ENCODE data around the gene CEP112.
A peak's percentile ranks its signal among the peaks of the same experiment; 100 is the strongest.

CEP112 gene

DNA sequence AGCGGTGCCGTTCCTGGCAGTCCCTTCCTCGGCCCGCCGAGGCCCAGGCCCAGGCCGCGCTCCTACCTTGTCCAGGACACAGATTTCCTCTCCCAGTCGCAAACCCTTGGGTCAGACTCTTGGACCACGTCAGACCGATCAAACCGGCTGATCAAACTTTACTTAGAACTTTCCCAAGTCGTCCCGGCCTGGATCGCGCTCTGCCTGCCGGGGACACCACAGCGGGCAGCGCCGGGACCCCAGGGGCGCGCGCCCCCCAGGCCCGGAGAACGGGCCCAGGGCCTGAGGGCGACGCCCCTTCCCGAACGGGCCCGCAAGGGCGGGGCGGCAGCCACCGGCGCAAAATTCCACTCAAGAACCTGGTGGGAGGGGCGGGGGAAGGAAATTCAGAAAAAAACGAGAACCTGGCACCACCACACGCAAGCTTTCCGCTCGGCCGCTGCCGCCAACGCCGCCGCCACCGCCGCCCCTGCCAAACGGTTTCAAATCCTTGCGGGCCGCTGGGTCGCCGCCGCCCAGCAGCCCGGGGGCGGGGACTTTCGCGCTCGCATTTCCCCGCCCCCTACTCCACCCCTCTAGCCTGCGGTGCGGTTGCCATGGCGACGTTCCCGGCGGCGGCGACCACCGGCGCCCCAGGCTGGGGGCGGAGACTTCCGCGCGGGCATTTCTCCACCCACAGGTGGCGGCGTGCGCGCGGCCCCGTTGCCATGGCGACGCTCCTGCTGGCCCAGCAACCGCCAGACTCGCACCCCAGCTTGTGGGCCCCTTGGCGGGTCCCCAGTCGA is at the start of gene CEP112:
CEP112 (minus strand) TSS at position 541 of the 785 bp plus-strand sequence.
- peak; percentile 83 to 84 for DNase-seq

DNA sequence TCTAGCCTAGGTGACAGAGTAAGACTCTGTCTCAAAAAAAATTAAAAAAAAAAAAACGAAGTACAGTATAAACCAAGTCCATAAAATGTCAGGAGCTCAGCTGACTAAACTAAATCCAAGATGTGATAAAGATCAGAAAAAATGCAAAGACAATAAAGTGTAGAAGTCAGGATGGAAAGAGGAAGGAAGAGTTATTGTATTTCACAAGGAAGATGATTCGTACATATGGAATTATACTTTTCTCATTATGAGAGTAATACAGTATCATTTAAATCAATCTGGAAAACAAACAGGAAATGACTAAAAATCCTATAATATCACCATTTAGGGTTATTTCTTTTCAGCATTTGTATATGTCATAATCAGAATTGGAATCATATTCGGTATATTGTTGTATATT is 48.7 kb upstream of the CEP112 start:
- DNase-seq: no peak

DNA sequence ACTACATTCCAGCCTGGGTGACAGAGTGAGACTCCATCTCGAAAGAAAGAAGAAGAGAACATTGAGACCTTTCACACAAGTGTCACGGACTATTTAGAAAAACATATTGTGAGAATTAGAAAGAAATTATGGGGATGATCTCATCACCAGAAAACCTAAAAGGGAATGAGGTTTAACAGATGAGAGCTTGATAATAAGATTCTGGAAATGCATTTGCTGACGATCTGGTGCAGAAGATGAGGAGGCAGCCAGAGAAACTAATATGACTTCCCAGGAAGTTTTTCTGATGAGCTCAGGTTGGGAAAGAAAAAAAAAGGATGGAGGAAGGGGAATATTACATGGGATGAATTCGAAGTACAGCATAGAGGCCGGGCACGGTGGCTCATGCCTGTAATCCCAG is 48.1 kb upstream of the CEP112 start:
- no peak for DNase-seq

DNA sequence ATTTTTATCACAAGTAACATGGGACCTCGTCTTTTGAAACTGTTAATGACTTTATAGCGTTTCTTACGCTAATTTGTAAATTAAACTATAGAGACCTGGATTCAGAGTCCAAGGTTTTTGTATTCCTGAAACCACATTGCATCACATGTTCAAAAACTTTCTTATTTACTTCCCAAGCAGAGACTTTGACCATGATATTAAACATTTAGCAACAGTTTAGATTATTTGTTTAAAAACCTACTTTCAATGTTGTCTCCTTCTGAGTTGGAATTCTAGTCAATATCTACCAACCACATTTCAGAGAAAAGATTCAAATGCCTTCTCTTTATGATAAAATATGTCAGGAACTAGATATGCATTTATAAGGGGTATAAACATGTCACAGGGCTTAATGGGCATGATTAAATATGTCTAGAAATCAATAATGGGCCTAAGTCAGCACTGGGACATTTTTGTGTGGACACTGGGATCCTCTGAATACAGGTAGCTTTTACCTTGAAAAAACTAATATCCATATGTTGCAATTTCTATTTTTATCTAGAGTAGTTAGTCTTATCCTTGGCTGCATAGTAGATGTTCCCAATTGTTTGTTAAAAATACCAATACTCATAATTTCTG is 43.6 kb upstream of the CEP112 start:
- no peak for DNase-seq

DNA sequence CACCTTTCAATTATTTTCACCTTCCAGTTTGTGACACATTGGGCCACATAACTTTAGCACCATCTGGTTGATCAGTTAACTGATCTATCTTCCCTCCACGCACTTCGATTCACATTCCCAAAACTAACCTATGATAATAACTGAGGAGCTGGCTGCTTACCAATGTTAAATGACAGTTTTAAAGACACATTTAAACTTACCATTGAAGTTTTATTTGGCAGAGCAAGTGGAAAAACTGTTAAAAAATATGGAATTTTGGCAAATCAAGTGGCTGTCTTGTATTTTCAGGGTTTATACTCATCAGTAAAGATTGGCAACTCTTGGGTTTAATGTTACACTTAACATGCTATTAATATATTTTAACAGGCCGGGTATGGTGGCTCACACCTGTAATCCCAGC is 42.7 kb upstream of the CEP112 start:
- no peak for DNase-seq

DNA sequence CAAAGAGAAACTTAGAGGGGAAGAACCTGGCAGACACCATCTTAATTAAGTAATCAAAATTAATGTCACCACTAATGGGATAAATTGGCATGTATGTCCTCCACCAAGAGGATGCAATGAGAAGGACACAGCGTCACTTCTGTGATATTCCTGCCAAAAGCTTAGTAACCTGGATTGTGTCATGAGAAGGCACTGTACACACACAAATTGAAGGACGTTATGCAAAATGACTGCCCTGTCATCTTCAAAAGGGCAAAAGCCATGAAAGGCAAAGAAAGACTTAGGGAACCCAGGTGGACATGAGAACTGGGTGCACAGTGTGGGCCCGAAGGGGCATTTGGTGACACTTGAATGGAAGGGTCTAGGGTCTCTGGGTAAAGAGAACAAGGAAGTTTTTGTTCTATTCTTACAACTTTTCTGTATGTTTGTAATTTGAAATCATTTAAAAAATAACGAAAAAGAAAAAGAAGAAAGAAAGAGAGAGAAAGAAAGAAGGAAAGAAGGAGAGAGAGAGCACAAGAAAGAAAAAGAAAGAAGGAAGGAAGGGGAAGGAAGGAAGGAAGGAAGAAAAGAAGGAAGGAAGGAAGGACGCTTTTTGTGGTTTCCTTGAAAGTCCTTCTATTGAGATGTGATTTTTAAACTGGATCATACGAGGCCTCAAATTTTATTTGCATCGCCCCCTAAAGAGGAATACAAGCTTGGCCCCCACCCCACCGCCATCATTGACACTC is 41.3 kb upstream of the CEP112 start:
- no peak for DNase-seq

DNA sequence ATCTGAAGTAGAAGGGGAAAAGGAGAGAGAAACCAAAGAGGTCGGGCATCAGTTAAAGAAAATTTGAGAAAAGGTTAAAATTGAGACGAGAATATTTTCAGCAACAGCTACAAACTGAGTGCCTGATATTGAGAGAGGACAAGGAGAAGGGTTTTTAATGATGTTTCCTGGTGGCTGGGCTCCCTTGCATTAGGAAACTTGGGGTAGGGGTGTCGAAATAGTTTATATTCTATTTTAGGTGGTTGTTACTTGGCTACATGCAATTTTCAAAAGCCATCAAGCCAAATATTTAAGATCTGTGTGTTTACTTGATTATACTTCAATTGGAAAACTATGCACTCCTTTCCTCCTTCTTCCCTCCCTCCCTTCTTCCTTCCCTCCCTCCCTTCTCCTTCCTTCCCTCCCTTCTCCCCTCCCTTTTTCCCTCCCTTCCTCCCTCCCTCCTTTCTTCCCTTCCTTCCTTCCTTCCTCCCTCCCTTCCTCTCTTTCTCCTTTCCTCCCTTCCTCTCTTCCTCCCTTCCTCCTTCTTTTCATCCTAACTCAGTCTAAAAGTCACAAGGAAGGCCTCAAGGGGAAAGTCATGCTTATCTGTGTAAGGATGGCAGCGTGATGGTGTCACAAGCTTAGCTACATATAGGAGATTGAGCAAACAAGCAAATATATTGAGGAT is 39.1 kb upstream of the CEP112 start:
- DNase-seq: no peak

DNA sequence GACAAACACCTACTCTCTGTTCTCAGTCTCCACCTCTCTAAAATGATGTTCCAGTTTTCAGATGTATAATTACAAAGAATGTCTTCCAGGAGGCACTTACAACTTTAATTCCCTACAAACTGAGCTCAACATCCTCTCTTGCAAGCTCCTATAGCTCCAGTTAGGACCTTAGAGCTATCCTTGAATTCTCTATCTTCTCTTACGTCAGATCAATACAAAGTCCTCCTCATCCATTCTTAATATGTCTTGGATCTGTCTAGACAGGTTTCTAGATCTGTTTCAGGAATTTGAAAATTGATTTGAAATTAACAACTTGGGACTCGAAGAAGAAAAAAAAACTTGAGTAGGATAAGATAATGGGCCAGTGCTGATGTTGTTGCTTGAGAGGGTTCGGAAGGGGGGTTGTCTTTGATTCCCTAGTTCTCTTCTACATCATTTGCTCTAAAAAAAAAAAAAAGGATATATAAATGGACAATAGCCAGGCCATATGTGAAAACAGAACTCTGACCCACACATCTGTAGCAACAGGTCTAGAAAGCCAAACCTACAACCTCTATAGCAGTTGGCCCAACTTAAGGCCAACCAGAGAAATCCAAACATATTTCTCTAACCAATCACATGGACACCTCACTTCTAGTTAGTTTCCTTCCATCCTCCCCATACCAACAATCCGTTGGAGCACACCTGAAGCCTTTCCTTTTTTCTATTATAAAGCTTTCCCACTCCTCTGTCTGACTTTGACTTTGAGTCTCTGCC is 38.0 kb upstream of the CEP112 start:
- DNase-seq: no peak

DNA sequence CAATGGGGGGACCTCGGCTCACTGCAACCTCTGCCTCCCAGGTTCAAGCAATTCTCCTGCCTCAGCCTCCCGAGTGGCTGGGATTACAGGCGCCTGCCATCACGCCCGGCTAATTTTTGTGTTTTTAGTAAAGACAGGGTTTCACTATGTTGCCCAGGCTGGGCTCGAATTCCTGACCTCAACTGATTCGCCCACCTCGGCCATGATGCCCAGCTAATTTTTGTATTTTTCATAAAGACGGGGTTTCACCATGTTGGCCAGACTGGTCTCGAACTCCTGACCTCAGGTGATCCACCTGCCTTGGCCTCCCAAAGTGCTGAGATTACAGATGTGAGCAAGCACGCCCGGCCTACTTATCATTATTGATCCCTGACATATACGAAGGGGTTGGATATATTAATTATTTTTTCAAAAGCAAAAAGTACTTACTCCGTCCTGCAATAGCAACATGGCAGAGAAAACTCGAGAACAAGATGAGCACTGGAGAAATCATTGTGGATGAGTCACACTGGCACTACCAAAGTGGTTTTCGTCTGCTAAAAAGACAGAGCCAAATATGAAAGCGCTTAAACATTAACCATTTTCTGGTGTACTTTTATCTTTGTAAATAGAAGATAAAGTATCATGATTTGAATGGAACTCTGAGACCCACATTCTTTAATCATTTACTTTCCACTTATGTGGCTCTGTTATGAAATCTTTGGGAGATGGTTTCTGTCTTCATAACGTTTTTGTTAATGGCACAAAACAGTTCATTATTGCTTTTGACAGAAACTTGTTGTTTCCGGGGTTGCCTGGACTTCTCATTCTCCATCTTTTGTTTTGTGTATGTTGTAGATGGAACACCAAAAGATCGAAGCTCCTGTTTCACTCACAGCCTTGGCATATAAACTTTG is 37.2 kb upstream of the CEP112 start, which contains the start of gene APOH:
APOH (minus strand) TSS at position 529 of the 896 bp plus-strand sequence; CDS start at position 493, 36 bp downstream.
- no peak for DNase-seq

DNA sequence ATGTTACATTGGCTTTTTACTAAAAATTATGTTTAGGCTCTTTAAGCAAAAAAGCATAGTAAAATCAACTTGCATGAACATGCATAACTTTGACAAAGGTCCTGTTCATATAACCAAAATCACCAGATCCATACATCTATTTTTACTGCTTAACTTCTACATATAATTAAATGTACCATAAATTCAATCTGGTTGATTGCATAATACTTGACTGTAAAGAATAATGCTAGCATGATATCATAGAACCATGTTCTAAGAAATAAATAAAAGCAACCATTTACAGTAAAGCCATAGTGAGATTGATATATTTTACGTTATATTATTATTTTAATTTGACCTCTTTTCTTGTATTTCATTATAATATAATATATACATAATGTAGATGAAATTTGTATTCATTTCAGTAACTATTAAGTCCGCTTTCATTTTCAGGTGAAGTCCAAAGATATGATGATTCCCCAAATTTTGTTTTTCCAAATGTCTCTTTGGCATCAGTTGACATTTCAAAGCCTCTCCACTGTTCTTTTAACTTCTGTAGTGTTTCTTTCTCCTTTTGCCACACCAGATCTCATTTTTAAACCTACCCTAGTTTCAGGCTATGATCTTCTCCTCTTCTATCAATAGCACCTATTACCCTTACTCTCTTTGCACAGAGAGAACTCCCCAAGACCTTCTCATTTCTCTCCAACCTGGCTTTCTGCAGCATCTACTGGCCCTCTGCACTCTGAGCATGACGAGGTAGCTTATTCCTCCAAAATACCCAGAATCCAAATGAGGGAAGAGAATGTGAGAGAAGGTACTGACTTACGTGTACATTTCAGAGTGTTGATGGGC is 35.5 kb upstream of the CEP112 start:
- DNase-seq: no peak

DNA sequence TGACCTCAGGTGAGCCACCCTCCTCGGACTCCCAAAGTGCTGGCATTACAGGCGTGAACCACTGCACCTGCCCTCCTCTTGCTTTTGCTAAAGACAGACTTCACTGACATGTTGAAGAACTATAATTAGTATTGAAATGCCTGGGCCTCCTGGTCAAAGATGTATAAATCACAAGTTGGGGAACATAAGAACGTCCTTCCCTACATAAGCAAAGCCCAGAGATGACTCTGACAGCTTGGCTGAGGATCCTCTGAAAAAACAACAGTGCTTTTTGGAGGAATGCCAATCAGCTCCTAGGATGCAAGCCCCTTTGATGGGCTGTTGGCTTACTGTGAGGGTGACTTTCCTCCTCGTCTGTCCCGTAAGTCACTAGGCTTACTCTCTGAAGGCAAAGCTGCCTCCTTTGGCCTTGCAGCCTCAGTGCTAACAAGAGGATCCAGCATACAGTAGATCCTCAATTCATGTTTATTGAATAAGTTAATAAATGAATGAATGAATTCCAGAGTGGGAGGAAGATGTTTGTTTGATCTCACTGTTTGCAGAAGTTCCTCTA is 30.9 kb upstream of the CEP112 start:
- no peak for DNase-seq

DNA sequence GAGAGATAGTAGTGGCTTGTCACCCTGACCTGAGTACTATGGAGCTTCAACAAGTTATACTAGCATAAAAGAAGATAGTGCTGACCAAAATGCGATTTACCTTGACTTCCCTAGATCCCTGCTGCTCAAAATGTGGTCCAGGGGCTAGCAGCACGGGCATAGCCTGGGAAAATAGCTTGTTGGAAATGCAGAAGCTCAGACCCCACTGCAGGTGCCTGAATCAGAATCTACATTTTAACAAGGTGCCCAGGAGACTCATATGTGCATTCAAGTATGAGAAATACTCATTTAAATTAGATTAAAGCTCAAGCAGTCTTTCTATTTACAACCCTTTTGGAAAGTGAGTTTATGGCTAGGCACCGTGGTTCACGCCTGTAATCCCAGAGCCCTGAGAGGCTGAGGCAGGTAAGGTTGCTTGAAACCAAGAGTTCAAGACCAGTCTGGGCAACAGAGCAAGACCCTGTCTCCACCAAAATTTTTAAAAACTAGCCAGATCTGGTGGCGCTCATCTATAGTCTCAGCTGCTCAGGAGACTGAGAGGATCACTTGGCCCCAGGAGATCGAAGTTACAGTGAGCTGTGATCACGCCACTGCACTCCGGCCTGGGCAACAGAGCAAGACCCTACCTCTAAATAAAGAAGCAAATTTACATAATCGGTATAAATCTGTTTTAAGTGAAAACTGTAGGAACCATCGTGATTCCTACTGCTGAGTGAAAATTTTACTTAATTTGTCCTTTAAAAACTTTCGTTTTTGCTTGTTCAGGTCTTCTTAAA is 30.0 kb upstream of the CEP112 start:
- DNase-seq: no peak

DNA sequence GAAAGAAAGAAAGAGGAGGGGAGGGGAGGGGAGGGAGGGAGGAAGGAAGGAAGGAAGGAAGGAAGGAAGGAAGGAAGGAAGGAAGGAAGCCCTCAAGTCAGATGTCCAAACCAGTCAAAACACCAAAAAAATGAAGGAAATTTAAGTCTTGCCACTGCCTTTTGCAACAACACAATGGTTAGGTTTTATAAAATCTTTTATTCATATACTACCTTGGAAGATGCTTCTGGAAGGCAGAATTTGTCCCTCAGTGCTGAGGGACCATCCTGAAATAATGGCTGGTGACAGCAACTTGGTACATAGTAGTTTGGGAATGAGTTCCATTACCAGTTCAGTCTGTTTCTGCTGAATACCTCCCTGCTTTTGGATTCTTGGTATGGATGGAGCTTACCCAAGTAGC is 29.4 kb upstream of the CEP112 start:
- no peak for DNase-seq

DNA sequence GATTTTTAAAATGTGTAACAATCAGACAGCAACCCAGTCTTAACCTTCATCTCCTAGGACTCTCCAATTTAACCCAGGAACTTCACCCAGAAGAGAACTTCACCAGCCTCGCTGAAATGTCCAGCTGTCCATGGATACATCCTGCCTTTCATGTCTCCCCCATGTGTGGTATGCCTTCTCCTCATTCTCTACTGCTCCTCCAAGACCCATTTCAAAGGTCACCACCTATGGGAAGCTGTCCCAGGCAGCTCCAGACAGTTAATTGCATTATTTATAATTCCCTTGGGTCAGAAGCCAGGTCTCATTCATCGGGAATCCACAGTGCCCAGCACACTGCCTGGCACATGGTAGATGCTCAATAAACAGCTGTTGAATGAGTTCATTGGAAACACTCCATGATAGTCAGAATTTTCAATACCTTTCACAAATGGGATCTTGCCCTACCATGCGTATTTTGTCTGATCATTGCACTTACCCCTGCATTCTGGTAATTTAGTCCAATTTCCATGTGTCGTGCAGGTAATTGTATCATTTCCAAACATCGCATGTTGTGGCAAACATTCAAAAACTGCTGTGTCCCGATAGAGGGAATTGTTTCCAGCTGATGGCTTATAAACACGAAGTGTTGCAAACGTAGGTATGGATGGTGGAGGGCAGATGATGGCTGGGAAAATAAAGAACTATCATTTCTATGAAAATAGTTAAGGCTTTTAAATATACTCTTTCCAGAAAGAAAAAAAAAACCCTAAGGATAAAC is 28.3 kb upstream of the CEP112 start:
- DNase-seq: no peak

DNA sequence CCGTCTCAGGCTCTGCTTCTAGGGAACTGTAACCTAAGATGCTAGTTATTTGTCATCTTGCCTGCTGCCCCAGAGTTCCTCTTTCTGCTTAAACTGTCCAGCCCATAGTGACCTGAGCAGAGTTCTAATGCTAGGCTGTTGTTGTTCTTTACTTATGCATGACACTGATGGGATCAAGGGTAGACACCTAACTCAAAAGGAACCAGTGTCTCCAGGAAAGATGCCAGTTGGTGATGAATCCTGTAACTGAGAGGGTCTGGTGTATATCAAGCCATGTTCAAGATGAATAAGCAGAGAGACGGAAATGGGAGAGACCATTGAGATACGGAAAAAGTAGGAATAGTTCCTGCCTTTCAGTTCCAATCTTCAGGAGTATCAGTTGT is 23.6 kb upstream of the CEP112 start:
- DNase-seq: no peak

DNA sequence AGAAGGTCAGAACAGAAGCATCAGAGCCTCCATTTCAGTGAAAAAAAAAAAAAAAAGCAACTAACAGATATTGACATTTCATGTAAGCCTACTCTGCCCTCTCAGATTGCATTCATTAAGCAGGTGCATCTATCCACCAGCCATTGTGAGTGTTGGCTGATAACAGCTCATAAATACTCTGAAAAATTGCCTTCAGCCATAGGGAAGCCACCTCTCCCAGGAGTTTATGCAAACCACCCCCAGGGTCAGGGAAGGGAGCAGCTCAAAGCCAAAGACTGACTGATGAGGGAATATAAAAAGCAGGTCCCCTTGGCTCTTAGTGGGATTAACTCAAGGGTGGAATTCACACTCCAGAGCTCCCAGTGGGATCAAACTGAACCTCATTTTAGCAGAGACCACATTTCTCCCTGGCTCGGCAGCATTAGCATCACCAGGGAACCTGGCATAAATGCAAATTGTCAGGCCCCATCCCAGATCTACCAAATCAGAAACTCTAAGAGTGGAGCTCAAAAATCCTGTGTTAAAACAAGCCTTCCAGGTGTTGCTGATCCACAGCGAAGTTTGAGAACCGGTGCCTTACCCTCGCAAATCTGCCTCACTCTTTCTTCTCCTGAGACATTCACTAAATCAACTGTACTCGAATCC is 23.1 kb upstream of the CEP112 start:
- no peak for DNase-seq

DNA sequence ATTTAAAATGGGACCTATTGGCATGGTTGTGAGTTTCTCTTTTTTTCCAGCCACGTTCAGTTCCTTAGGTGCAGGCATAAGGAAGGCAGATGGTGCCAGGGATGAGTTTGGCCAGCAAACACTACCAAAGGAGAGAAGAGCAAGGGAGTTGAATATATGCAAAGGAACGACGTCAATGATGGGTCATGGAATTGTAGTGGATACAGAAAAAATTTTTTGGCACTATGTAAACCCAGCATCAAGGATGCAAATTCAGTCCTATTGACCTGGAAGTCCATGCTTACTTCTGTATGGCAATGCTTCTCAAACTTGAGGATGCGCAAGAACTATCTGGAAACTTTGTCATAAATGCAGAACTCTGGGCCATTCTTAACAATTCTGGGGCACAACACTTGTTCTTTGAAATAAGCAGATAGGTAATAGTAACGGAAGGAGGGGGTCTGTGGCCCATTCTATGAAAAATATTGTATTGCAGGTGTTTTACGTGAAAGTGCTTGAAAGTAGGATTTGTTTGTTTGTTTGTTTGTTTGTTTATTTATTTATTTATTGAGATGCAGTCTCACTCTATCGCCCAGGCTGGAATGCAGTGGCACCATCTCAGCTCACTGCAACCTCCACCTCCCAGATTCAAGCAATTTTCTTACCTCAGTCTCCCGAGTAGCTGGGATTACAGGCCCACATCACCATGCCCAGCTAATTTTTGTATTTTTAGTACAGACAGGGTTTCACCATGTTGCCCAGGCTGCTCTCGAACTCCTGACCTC is 19.3 kb upstream of the CEP112 start:
- DNase-seq: no peak
